ENCODE results near the gene KCNQ4.

The KCNQ4 gene

GRCh38 chr1:40872276-40872675, 88.7 kb downstream of the KCNQ4 start:
- CTCF ChIA-PET = interaction anchor here (0.6 to 1.8 kb wide), 8 partner anchors 9 to 335 kb away, joined by 3 to 5 read pairs (median 3); no protein-coding TSS in a partner anchor
- no peak overlapping the region for H3K4me3 ChIP-seq (ENCODE audit: low read depth, low read length)
- TF ChIP-seq, protein P1, sequence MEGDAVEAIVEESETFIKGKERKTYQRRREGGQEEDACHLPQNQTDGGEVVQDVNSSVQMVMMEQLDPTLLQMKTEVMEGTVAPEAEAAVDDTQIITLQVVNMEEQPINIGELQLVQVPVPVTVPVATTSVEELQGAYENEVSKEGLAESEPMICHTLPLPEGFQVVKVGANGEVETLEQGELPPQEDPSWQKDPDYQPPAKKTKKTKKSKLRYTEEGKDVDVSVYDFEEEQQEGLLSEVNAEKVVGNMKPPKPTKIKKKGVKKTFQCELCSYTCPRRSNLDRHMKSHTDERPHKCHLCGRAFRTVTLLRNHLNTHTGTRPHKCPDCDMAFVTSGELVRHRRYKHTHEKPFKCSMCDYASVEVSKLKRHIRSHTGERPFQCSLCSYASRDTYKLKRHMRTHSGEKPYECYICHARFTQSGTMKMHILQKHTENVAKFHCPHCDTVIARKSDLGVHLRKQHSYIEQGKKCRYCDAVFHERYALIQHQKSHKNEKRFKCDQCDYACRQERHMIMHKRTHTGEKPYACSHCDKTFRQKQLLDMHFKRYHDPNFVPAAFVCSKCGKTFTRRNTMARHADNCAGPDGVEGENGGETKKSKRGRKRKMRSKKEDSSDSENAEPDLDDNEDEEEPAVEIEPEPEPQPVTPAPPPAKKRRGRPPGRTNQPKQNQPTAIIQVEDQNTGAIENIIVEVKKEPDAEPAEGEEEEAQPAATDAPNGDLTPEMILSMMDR (IDR thresholded peaks at IDR 0.05; ENCODE audit: insufficient read depth, low read length, missing control alignments) = no peak
- POLR2A ChIA-PET = no interaction called here
- DNase-seq (ENCODE audit: low read depth, low spot score) = no peak

GRCh38 chr1:40873863-40874472, 90.4 kb downstream of the KCNQ4 start:
- TF ChIP-seq, protein P1 (IDR thresholded peaks at IDR 0.05; ENCODE audit: insufficient read depth, low read length, missing control alignments) = no peak
- ChIA-PET POLR2A (no interaction called here), CTCF (interaction anchor here (0.7 to 5.2 kb wide), 4 partner anchors 21 to 342 kb away, joined by 3 to 37 read pairs (median 4); no protein-coding TSS in a partner anchor)
- no peak overlapping the region for H3K4me3 ChIP-seq (ENCODE audit: low read depth, low read length)
- no peak for DNase-seq (ENCODE audit: low read depth, low spot score)

GRCh38 chr1:40876436-40876761, 92.8 kb downstream of the KCNQ4 start:
- H3K4me3 ChIP-seq (ENCODE audit: low read depth, low read length) = no peak overlapping the region
- ChIA-PET CTCF (interaction anchor here (0.7 to 5.2 kb wide), 7 partner anchors 11 to 75 kb away, joined by 3 to 37 read pairs (median 4); partner anchors contain the start of gene CITED4), POLR2A (interaction anchor here (0.7 to 0.8 kb wide), 3 partner anchors 13 to 117 kb away, joined by 3 to 4 read pairs (median 3); no protein-coding TSS in a partner anchor)
- TF ChIP-seq, protein P1 (IDR thresholded peaks at IDR 0.05; ENCODE audit: insufficient read depth, low read length, missing control alignments) = no peak
- no peak for DNase-seq (ENCODE audit: low read depth, low spot score)

- POLR2A ChIA-PET = no interaction called here
- no peak for DNase-seq (ENCODE audit: low read depth, low spot score)
- CTCF ChIA-PET = interaction anchor here (0.7 to 5.2 kb wide), 7 partner anchors 11 to 74 kb away, joined by 3 to 37 read pairs (median 4); partner anchors contain the start of gene CITED4
- TF ChIP-seq, protein P1 (IDR thresholded peaks at IDR 0.05; ENCODE audit: insufficient read depth, low read length, missing control alignments) = no peak
- no peak overlapping the region for H3K4me3 ChIP-seq (ENCODE audit: low read depth, low read length)
These were observed 93.3 kb downstream of the KCNQ4 start for GRCh38 chr1:40876891-40877290.

DNA sequence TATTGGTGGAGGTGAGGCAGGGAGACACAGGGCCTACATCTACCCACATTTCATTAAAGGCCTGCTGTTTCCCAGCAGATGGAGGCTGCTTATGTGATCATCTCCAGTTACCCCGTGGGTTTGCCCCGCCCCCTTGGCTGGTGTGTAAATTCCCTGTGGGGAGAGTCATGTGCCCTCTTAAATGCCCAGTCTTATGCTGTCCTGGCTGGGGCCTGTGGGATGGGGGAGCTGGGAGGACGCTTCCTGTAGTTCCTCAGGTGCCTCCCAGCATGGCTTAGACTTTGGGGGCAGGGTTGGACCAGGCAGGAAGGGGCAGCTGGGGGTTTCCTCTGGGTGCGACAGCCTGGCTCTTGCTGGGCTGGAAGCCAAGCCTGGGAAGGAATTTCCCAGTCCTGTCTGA, 94.1 kb downstream of the KCNQ4 start:
- CTCF ChIA-PET = interaction anchor here (1.2 to 5.2 kb wide), 6 partner anchors 11 to 74 kb away, joined by 3 to 37 read pairs (median 8); partner anchors contain the start of gene CITED4

DNA sequence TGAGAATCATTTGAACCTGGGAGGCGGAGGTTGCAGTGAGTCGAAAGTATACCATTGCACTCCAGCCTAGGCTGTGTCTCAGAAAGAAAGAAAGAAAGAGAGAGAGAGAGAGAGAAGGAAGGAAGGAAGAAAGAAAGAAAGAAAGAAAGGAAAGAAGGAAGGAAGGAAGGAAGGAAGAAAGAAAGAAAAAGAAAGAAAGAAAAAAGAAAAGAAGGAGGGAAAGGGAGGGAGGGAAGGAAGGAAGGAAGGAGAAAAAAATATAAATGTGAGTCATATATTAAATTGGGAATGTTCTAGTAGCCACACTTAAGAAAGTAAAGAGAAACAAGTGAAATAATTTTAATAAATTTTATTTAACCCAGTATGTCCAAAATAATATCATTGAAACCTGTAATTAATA, 95.3 kb downstream of the KCNQ4 start:
- TF ChIP-seq, protein P1 (IDR thresholded peaks at IDR 0.05; ENCODE audit: insufficient read depth, low read length, missing control alignments) = no peak
- H3K4me3 ChIP-seq (ENCODE audit: low read depth, low read length) = no peak overlapping the region
- POLR2A ChIA-PET = no interaction called here
- CTCF ChIA-PET = interaction anchor here (3.7 to 5.2 kb wide), 2 partner anchors 69 to 72 kb away, joined by 14 to 37 read pairs; no protein-coding TSS in a partner anchor
- DNase-seq (ENCODE audit: low read depth, low spot score) = no peak

More for the DNA sequence above, 94.1 kb downstream of the KCNQ4 start:
- POLR2A ChIA-PET = no interaction called here
- TF ChIP-seq, protein P1 (IDR thresholded peaks at IDR 0.05; ENCODE audit: insufficient read depth, low read length, missing control alignments) = no peak
- peak; percentile 67 for DNase-seq (ENCODE audit: low read depth, low spot score)
- H3K4me3 ChIP-seq (ENCODE audit: low read depth, low read length) = no peak overlapping the region

Data from AG04449 (cell line).